CD4-positive, alpha-beta memory T cell (primary cell): ENCODE data around the gene C1orf159. TPM values are rescaled to one million over a fixed set of nuclear protein-coding genes. Genes with fewer than 3 reads are reported as not detected.

ENCODE experiments used
- CTCF ChIA-PET: fragments of 350-600 bp; sonication (Branson Sonifier 250); formaldehyde crosslinking; loops from one replicate; lab custom pipeline; 2021; ENCODE audit warnings: inconsistent platforms; ENCODE audit not compliant: partially characterized antibody; lab: Charles Lee
- POLR2A ChIA-PET: fragments of 350-600 bp; sonication (Branson Sonifier 250); formaldehyde crosslinking; loops from one replicate; lab custom pipeline; 2021; ENCODE audit not compliant: partially characterized antibody; lab: Charles Lee
- DNase-seq, 5 donors: peaks; one replicate each; pipeline versions ENCODE4 v3.0.0 to v3.0.0-alpha.2; 2020 to 2022; ENCODE audit warnings: mixed read lengths in 1 of 5
- H3K27ac ChIP-seq: one replicate; pipeline ENCODE4 v1.7.0; 2013; ENCODE audit warnings: low read depth, low read length
- H3K27me3 ChIP-seq: 2 replicates; pipeline ENCODE4 v1.7.0; 2013; ENCODE audit warnings: mild to moderate bottlenecking, low read length, moderate library complexity; ENCODE audit not compliant: insufficient read depth
- H3K36me3 ChIP-seq: 2 replicates; pipeline ENCODE4 v1.7.0; 2013; ENCODE audit warnings: mild to moderate bottlenecking, low read length, moderate library complexity; ENCODE audit not compliant: insufficient read depth
- H3K4me1 ChIP-seq: 2 replicates; pipeline ENCODE4 v1.7.0; 2013; ENCODE audit warnings: mild to moderate bottlenecking, low read length, moderate library complexity; ENCODE audit not compliant: insufficient read depth
- H3K4me3 ChIP-seq, 2 donors: one replicate each; pipeline ENCODE4 v1.7.0; 2013; ENCODE audit warnings: low read length in 2 of 2, mild to moderate bottlenecking in 1 of 2
- H3K9me3 ChIP-seq, 2 donors: one replicate each; pipeline ENCODE4 v1.7.0; 2013; ENCODE audit warnings: low read length in 2 of 2, control low read depth in 1 of 2; ENCODE audit not compliant: control insufficient read depth in 1 of 2
- H3K27ac Mint-ChIP-seq, 7 donors: one replicate each; pipeline ENCODE4 v1.8.0; 2020 to 2021; ENCODE audit warnings: mixed read lengths in 7 of 7, mild to moderate bottlenecking in 6 of 7, inconsistent platforms in 3 of 7, moderate library complexity in 3 of 7
- H3K27me3 Mint-ChIP-seq, 2 donors: one replicate each; pipeline ENCODE4 v1.8.0; 2020 to 2021; ENCODE audit warnings: mixed read lengths in 2 of 2
- H3K36me3 Mint-ChIP-seq, 2 donors: one replicate each; pipeline ENCODE4 v1.8.0; 2020 to 2021; ENCODE audit warnings: mixed read lengths in 2 of 2, inconsistent platforms in 1 of 2, mild to moderate bottlenecking in 1 of 2
- H3K4me1 Mint-ChIP-seq, 4 donors: one replicate each; pipeline ENCODE4 v1.8.0; 2020 to 2021; ENCODE audit warnings: mixed read lengths in 4 of 4, mild to moderate bottlenecking in 1 of 4
- H3K4me3 Mint-ChIP-seq, 8 donors: one replicate each; pipeline ENCODE4 v1.8.0; 2020 to 2021; ENCODE audit warnings: mixed read lengths in 8 of 8, mild to moderate bottlenecking in 7 of 8, moderate library complexity in 6 of 8, inconsistent platforms in 3 of 8
- H3K9me3 Mint-ChIP-seq, 8 donors: one replicate each; pipeline ENCODE4 v1.8.0; 2020 to 2021; ENCODE audit warnings: mixed read lengths in 8 of 8, mild to moderate bottlenecking in 5 of 8, inconsistent platforms in 3 of 8, moderate library complexity in 1 of 8
- intact Hi-C: fragments of 100-400 bp; cut with micrococcal nuclease; formaldehyde crosslinking; loops from one replicate; pipeline ENCODE4 v1.15.1; 2023
- polyA plus RNA-seq, 2 donors: library from polyadenylated mRNA; unstranded; fragments of 300-500 nt; fragmentation: Illumina TruSeq; gene quantifications; one replicate each; pipeline ENCODE4 v1.2.3, GENCODE V29; 2021
- total RNA-seq, 2 experiments: library from RNA; stranded (reverse); gene quantifications; one replicate each; pipeline ENCODE4 v1.2.3, GENCODE V29; 2021

Gene C1orf159
- total and polyA plus RNA-seq, 4 experiments from 2014 or later = 3.8 to 15.1 (median 11.5) TPM

DNA sequence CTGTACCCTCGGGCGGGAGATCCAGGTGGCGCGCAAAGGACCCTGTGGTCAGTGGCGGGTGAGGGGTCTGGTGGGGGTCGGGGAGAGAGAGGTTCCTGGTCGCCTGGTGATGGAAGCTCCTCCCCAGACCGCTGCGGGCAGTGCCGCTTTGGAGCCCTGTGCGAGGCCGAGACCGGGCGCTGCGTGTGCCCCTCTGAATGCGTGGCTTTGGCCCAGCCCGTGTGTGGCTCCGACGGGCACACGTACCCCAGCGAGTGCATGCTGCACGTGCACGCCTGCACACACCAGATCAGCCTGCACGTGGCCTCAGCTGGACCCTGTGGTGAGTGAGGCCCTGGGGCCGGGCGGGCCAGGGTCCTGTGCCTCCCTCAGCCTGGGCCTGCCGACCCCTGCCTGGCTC lies 72.5 kb downstream of the C1orf159 start:
- no peaks in the 10 kb centered on the region for H3K9me3 ChIP-seq
- no peak overlapping the region for H3K4me3 ChIP-seq
- H3K27ac Mint-ChIP-seq = peak overlapping the region in 1 of 7 donors; percentile 40
- H3K4me3 Mint-ChIP-seq = no peak overlapping the region
- peaks cover 0 to 6% of the 10 kb centered on the region in 2 donors for H3K27me3 Mint-ChIP-seq
- peaks cover 17% of the 10 kb centered on the region for H3K4me1 ChIP-seq
- POLR2A ChIA-PET = no interaction called here
- no peak for DNase-seq
- CTCF ChIA-PET = no interaction called here
- H3K9me3 Mint-ChIP-seq = peaks cover 0 to 4% (median 1%) of the 10 kb centered on the region in 8 donors
- no peaks in the 10 kb centered on the region for H3K36me3 ChIP-seq
- no peaks in the 10 kb centered on the region for H3K36me3 Mint-ChIP-seq
- peaks cover 5 to 15% (median 11%) of the 10 kb centered on the region in 4 donors for H3K4me1 Mint-ChIP-seq
- intact Hi-C loops = loop anchor here (5.0 kb wide), 1 partner anchor 74 kb away; the partner anchor contains the start of gene C1orf159
- no peaks in the 10 kb centered on the region for H3K27me3 ChIP-seq
- no peak overlapping the region for H3K27ac ChIP-seq

DNA sequence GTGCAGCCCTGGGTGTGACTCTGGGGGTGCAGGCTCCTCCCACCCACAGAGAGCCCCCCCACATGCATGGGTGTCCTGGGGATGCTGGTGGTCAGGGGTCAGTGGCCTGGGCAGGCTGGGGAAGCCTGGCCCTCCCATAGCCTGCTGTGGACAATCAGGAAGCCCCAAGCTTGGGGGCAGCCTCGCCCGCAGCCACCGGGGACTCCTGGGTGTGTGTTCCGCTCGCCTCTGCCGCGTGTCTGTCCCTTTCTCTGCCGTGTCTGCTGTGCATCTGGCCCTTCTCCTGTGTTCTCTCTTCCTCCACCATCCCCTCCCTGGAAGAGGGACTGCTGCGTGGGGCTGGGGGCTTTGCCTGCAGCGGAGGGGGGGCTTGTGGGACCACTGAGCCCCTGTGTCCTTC lies 73.1 kb downstream of the C1orf159 start:
- no peaks in the 10 kb centered on the region for H3K27me3 ChIP-seq
- Mint-ChIP-seq H3K27ac (peak overlapping the region in 3 of 7 donors; percentile 40 to 64 (median 41)), H3K4me3 (peak overlapping the region in 1 of 8 donors; percentile 17), H3K9me3 (peaks cover 0 to 4% (median 1%) of the 10 kb centered on the region in 8 donors), H3K4me1 (peaks cover 5 to 17% (median 11%) of the 10 kb centered on the region in 4 donors), H3K36me3 (no peaks in the 10 kb centered on the region), H3K27me3 (peaks cover under 1 to 6% of the 10 kb centered on the region in 2 donors)
- H3K4me1 ChIP-seq = peaks cover 17% of the 10 kb centered on the region
- POLR2A ChIA-PET = no interaction called here
- no peak for DNase-seq
- CTCF ChIA-PET = no interaction called here
- no peaks in the 10 kb centered on the region for H3K36me3 ChIP-seq
- intact Hi-C loops = loop anchor here (5.0 kb wide), 1 partner anchor 74 kb away; the partner anchor contains the start of gene C1orf159
- H3K9me3 ChIP-seq = no peaks in the 10 kb centered on the region
- H3K4me3 ChIP-seq = no peak overlapping the region
- H3K27ac ChIP-seq = no peak overlapping the region

DNA sequence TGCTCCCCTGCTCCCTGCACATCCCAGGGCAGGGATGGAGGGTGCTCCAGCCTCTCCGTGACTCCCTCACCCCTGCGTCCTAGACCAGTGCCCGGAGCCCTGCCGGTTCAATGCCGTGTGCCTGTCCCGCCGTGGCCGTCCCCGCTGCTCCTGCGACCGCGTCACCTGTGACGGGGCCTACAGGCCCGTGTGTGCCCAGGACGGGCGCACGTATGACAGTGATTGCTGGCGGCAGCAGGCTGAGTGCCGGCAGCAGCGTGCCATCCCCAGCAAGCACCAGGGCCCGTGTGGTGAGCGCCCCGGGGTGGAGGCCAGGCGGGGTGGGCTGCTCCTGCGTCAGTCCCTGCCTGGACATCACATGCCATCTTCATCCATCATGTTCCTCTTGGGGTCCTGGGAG lies 74.0 kb downstream of the C1orf159 start:
- peaks cover 0 to 4% (median 1%) of the 10 kb centered on the region in 8 donors for H3K9me3 Mint-ChIP-seq
- intact Hi-C loops = loop anchor here (5.0 kb wide), 1 partner anchor 75 kb away; the partner anchor contains the start of gene C1orf159
- H3K27me3 Mint-ChIP-seq = peaks cover 5 to 6% of the 10 kb centered on the region in 2 donors
- H3K4me1 Mint-ChIP-seq = peaks cover 5 to 17% (median 11%) of the 10 kb centered on the region in 4 donors
- no peaks in the 10 kb centered on the region for H3K36me3 ChIP-seq
- H3K4me3 Mint-ChIP-seq = no peak overlapping the region
- POLR2A ChIA-PET = no interaction called here
- H3K27ac ChIP-seq = no peak overlapping the region
- no peaks in the 10 kb centered on the region for H3K36me3 Mint-ChIP-seq
- CTCF ChIA-PET = no interaction called here
- H3K4me3 ChIP-seq = no peak overlapping the region
- H3K9me3 ChIP-seq = no peaks in the 10 kb centered on the region
- peaks cover 17% of the 10 kb centered on the region for H3K4me1 ChIP-seq
- no peaks in the 10 kb centered on the region for H3K27me3 ChIP-seq
- no peak overlapping the region for H3K27ac Mint-ChIP-seq
- no peak for DNase-seq

DNA sequence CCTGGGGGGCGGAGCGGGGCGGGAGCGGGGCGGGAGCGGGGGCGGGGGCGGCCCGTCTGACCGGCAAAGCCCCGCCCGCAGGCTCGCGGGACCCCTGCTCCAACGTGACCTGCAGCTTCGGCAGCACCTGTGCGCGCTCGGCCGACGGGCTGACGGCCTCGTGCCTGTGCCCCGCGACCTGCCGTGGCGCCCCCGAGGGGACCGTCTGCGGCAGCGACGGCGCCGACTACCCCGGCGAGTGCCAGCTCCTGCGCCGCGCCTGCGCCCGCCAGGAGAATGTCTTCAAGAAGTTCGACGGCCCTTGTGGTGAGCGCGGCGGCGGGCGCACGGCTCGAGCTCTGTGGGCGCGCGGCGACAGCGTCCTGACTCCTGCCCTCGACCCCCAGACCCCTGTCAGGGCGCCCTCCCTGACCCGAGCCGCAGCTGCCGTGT lies 74.8 kb downstream of the C1orf159 start:
- peaks cover 5 to 17% (median 11%) of the 10 kb centered on the region in 4 donors for H3K4me1 Mint-ChIP-seq
- ChIA-PET POLR2A (interaction anchor here (1.0 to 2.1 kb wide), 3 partner anchors 27 to 279 kb away, joined by 3 to 10 read pairs (median 3); partner anchors contain the start of gene ISG15), CTCF (interaction anchor here (1.1 to 1.5 kb wide), 2 partner anchors 28 to 39 kb away, joined by 3 to 5 read pairs; partner anchors contain the start of gene ISG15)
- peaks cover 17% of the 10 kb centered on the region for H3K4me1 ChIP-seq
- DNase-seq = no peak
- H3K27ac Mint-ChIP-seq = no peak overlapping the region
- no peak overlapping the region for H3K27ac ChIP-seq
- H3K4me3 ChIP-seq = no peak overlapping the region
- intact Hi-C loops = loop anchor here (5.0 kb wide), 1 partner anchor 76 kb away; the partner anchor contains the start of gene C1orf159
- H3K9me3 Mint-ChIP-seq = peaks cover 0 to 4% (median 1%) of the 10 kb centered on the region in 8 donors
- H3K36me3 Mint-ChIP-seq = no peaks in the 10 kb centered on the region
- H3K27me3 ChIP-seq = no peaks in the 10 kb centered on the region
- H3K27me3 Mint-ChIP-seq = peaks cover 6 to 7% of the 10 kb centered on the region in 2 donors
- no peaks in the 10 kb centered on the region for H3K9me3 ChIP-seq
- no peaks in the 10 kb centered on the region for H3K36me3 ChIP-seq
- no peak overlapping the region for H3K4me3 Mint-ChIP-seq

DNA sequence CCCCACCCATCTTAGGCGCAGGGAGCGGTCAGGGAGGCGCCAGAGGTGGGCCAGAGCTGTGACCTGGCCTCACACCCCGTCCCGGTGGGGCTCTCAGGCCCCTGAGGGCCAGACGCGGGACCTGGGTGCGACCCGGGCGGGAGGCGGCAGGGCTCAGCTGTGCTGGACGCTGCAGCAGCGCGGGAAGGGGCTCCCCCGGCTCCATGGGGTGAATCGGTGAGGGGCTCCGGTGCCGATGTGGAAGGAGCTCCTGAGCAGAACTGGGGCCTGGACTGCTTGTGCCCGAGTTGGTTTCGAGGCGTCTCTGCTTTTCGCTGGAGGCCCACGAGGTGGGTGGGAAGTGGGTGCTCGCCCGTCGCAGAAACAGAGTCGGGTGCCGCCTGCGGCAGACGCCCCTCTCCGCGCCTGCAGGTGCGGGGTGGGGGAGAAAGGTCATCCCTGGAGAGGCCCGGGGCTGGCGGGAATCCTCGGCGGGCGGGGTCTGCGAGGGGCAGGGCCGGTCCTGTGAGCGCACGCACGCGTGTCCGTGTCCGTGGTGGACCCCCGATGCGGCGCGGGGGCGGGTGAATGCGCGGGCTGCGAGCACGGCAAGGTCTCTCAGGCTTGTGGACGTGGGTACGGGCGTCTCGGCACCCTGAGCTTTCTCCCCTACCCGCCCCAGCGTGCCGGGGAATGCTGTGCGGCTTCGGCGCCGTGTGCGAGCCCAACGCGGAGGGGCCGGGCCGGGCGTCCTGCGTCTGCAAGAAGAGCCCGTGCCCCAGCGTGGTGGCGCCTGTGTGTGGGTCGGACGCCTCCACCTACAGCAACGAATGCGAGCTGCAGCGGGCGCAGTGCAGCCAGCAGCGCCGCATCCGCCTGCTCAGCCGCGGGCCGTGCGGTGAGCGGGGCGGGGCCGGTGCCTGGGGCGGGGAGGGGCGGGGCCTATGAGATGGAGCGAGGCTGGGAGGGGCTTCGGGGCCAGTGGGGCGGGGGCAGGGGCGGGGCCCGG lies 75.6 kb downstream of the C1orf159 start:
- POLR2A ChIA-PET = interaction anchor here (1.0 to 2.1 kb wide), 4 partner anchors 27 to 335 kb away, joined by 3 to 10 read pairs (median 3); partner anchors contain the start of genes AURKAIP1 and ISG15
- intact Hi-C loops = loop anchor here (5.0 kb wide), 1 partner anchor 77 kb away; the partner anchor contains the start of gene C1orf159
- Histone ChIP-seq H3K27me3 (peaks cover 7% of the 10 kb centered on the region), H3K4me1 (peaks cover 17% of the 10 kb centered on the region), H3K27ac (no peak overlapping the region), H3K9me3 (no peaks in the 10 kb centered on the region), H3K4me3 (peak overlapping the region in 1 of 2 donors; percentile 70), H3K36me3 (no peaks in the 10 kb centered on the region)
- peak; percentile 76 to 86 (median 80) for DNase-seq
- H3K27me3 Mint-ChIP-seq = peaks cover 10 to 12% of the 10 kb centered on the region in 2 donors
- peaks cover 0 to 4% (median 1%) of the 10 kb centered on the region in 8 donors for H3K9me3 Mint-ChIP-seq
- H3K36me3 Mint-ChIP-seq = no peaks in the 10 kb centered on the region
- peak overlapping the region; percentile 59 to 83 (median 67) for H3K4me3 Mint-ChIP-seq
- CTCF ChIA-PET = interaction anchor here (1.1 to 1.5 kb wide), 5 partner anchors 9 to 55 kb away, joined by 3 to 5 read pairs (median 3); partner anchors contain the start of gene ISG15
- peak overlapping the region in 2 of 7 donors; percentile 58 to 69 for H3K27ac Mint-ChIP-seq
- peaks cover 5 to 17% (median 11%) of the 10 kb centered on the region in 4 donors for H3K4me1 Mint-ChIP-seq

DNA sequence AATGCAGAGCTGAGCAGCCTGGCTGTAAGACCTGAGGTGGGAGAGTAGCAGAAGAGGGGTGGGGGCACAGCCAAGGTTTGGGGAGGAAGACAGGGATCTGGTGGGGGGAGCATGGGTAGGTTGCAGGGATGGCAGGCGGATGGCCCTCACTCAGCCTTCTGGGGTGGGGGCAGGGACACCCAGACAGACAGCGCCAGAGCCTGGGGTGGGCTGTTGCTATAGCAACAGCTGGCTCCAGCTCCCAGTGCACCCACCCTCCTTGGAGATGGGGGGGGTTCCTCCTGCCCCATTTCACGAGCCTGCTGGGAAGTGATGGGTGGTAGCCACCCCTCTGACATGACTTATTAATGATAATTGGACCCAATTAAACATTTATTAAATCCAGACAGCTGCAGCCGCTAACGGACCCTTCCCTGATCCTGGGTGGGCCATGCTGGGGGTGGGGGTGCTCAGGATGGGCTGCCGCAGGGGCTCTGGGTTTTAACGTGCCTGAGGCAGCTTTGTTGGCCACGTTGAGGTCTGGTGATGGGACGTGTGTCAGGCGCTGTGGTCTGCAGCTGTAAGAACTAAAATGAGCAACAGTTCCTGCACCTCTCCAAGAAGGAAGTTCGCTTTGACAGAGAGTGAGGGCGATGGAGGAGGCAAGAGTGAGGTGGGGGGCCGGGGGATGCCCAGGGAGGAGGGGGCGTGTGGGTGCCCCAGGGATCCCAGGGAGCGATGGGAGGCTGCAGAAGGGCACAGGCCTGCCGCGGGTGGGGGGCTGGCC lies 76.6 kb downstream of the C1orf159 start:
- POLR2A ChIA-PET = interaction anchor here (1.1 to 2.1 kb wide), 2 partner anchors 26 to 336 kb away, joined by 3 to 10 read pairs; partner anchors contain the start of genes AURKAIP1 and ISG15
- Histone ChIP-seq H3K27me3 (peaks cover 7% of the 10 kb centered on the region), H3K4me1 (peaks cover 17% of the 10 kb centered on the region), H3K9me3 (no peaks in the 10 kb centered on the region), H3K36me3 (no peaks in the 10 kb centered on the region), H3K4me3 (peak overlapping the region in 1 of 2 donors; percentile 70), H3K27ac (no peak overlapping the region)
- intact Hi-C loops = no loop called here
- Mint-ChIP-seq H3K4me3 (peak overlapping the region; percentile 59 to 83 (median 67)), H3K4me1 (peaks cover 5 to 17% (median 10%) of the 10 kb centered on the region in 4 donors), H3K36me3 (no peaks in the 10 kb centered on the region), H3K27me3 (peaks cover 12 to 13% of the 10 kb centered on the region in 2 donors), H3K27ac (peak overlapping the region in 2 of 7 donors; percentile 58 to 69), H3K9me3 (peaks cover 0 to 3% (median 0%) of the 10 kb centered on the region in 8 donors)
- CTCF ChIA-PET = interaction anchor here (1.3 to 1.5 kb wide), 5 partner anchors 8 to 54 kb away, joined by 3 read pairs; partner anchors contain the start of gene ISG15
- no peak for DNase-seq
